GM21576 (cell line): ENCODE measurements around the gene MTG2.

ENCODE experiments used
- ATAC-seq: cut with Tn5 transposase; IDR thresholded peaks from one replicate; pipeline ENCODE4 v1.9.1; 2021; ENCODE audit warnings: mild to moderate bottlenecking, moderate library complexity; ENCODE audit not compliant: unreplicated experiment

The MTG2 gene

DNA sequence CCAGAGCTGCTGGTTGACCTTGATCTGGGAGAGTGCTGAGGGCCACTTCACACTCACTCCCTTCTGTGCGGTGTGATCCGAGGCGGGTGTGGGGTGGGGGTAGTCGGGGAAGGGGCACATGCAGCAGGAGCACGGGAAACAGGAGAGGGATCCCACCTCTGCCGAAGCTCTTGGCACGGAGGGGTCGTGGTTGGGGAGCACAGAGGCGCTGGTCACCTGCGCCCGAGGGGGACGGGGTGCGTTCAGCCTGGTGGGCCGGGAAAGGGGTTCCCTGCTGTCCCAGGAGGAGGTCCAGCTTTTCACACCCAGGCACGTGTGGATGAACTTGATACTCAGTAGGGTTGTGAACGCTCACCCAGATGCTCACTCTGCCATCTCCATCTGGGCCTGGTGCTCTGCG is 22.0 kb upstream of the MTG2 start:
- no peak for ATAC-seq

DNA sequence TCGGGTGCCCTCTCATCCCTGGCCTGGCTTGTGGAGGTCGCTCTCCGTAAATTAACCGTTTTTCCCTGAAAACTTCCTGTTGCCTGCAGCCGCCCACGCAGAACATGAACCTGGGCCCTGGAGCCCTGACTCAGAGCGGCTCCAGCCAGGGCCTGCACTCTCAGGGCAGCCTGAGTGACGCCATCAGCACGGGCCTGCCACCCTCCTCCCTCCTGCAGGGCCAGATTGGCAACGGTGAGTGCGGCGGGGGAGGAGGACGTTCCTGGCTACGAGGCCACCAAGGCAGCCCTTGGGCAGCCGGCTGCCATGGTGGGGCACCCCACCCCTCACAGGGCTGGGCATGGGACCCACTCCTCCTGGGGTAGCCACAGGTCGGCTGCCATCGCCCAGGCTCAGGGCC is 21.5 kb upstream of the MTG2 start:
- ATAC-seq = no peak

DNA sequence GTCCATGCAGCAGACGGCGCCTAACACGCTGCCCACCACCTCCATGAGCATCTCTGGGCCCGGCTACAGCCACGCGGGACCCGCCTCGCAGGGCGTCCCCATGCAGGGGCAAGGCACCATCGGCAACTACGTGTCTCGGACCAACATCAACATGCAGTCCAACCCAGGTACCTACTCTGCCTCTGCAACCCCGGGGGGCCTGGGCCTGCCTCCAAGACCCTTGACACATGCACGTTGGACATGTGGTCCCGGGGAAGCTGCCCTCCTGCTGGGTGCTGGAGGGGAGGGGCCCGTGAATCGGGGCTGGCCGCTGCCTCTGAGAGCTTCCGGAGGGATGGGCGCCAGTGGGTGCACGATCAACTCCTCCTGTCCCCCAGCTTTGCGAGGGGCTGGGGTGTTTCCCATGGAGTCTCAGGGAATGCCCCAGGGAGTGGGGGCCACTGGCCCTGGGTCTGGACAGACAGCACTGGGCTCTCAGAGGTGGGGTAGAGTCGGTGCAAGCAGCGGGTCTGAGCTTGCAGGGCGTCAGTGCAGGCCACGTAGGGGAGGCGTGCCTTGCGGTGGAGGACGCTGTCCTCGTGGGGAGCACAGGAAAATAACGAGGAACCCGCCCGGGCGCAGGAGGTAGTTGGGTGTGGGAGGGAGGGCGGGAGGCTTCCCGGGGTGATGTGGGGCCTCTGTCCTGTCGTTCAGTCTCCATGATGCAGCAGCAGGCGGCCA is 19.9 kb upstream of the MTG2 start:
- ATAC-seq = no peak

DNA sequence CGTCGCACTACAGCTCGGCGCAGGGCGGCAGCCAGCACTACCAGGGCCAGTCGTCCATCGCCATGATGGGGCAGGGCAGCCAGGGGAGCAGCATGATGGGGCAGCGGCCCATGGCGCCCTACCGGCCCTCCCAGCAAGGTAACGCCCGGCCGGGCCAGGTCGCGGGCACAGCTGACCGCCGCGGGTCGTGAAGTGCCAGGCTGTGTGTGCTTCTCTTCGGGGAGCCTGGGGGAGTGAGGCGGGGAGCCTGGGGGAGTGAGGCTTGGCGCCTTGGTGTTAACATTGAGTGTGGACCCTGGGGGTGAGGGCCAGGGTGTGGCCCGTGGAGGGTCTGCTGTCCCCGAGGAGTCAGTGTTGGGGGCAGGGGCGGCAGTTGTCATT is 19.4 kb upstream of the MTG2 start:
- ATAC-seq = no peak

DNA sequence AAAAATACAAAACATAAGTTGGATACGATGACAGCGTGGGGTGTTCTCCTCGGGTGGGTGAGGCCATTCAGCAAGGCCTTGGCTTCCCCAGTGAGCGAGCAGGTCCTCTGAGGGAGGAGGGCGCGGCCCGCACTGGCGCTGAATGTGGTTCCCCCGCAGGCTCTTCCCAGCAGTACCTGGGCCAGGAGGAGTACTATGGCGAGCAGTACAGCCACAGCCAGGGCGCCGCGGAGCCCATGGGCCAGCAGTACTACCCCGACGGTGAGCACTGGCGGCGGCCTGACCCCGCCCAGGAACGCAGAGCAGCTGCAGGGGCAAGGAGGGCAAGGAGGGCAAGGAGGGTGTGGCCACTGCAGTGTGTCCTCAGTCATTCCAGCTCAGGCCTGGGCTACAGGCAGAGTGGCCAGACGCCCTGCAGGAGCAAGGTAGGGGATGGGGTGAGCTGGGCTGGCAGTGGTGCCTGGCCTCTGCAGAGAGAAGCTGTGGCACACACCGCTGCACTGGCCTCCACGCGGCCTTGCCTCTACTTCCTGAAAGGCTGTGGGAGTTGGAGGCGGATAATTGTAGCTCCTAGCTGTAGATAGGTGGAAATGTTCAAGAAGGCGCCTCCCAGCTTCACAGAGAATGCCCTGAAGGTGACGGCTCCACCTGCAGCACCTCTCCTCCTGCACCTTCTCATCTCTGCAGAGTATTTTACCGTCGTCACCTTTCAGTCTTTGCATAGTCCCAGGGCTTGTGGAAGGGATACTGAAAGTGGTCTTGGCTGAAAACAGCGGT is 18.7 kb upstream of the MTG2 start:
- no peak for ATAC-seq

DNA sequence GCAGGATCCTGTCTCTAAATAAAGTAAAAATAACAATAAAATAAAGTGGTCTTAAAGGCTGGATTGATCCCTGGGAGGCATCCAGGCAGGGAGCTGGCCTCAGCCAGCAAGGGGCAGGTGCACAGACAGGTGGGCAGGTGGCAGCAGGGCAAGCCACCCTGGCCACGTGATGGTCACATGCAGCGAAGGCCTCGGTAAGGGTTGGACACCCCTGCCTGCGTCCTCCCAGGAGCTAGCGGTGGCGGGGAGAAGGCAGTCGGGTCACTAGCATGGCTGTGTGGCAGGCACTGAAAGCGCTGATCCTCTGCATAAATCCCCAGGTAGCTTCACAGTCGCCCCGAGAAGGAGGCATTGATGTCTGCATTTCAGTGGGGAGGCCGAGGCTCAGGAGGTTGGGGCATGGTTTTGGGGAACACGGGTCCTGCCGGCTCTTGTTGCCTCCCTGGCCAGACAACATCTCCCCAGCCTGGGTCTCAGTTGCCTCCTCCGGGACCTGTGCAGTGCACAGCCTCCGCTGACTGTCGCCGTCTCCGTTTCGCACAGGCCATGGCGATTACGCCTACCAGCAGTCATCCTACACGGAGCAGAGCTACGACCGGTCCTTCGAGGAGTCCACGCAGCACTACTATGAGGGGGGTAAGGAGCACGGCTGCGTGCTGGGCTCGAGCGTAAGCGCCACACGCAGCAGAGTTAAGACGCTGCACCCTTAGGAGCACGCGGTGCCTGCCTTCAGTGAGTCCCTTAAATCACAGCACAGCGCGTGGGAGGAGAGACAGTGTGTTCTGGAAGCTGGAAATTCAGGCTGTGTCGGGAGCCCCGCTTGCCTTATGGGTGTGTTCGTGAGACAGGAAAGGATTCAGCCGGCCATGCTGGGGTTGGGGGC is 17.7 kb upstream of the MTG2 start:
- ATAC-seq = no peak

DNA sequence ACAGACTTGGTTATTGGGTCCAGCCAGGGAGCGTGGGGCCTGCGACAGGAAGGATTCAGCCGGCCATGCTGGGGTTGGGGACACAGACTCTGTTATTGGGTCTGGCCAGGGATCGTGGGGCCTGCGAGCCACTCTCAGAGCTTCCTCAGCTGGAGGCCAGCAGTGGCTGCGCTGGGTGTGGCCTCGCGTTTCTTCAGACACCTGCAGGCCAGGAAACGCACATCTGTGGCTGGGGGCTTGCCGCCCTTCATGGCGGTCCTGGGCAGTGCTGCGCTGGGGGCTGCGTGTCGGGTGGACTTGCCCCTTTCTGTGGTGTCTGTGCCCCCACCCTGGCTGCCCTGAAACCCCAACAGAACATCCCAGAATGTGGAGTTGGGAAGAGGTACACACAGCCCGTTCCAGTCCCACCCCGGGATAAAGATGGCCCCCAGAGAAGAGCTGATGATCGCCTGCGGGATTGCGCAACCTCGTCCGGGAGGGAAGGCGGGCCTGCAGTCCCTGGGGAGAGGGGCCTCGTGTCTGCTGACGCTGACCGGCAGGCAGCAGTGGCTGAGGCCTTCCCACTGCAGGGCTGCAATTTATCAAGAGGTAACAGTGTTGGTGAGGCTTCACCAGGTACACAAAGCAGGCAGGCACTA is 16.9 kb upstream of the MTG2 start:
- no peak for ATAC-seq

DNA sequence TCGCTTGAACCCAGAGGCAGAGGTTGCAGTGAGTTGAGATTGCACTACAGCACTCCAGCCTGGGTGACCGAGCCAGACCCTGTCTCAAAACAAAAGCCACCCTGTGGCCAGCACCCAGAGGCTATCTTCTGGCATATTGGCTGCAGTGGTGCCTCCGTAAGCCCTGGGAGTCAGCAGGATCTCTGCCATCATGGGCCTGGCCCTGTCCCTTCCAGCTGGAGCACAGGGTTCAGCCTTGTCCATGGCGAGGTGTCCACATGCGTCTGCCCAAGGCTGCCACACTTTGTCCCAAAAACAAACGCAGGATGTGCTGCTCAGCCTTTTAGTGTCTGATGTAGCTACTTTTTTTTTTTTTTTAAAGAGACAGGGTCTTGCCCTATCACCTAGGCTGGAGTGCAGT is 15.4 kb upstream of the MTG2 start:
- ATAC-seq = no peak

DNA sequence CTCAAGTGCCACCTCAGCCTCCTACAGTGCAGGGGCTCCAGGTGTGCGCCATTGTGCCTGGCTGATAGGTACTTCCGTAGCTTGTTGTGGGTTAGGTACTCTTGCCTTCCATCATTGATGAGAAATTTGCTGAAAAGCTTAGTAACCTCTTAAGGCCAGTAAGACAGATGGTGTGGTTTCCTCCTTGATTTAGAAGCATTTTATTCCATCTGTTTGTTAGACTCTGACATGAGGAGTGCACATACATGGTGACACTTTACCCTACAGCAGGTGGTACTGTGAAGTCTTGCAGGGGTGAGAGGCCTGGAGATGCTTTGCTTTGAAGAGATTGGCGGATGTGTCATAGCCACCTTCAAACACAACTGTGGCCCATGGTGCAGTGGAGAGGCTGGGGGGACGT is 14.8 kb upstream of the MTG2 start:
- no peak for ATAC-seq

DNA sequence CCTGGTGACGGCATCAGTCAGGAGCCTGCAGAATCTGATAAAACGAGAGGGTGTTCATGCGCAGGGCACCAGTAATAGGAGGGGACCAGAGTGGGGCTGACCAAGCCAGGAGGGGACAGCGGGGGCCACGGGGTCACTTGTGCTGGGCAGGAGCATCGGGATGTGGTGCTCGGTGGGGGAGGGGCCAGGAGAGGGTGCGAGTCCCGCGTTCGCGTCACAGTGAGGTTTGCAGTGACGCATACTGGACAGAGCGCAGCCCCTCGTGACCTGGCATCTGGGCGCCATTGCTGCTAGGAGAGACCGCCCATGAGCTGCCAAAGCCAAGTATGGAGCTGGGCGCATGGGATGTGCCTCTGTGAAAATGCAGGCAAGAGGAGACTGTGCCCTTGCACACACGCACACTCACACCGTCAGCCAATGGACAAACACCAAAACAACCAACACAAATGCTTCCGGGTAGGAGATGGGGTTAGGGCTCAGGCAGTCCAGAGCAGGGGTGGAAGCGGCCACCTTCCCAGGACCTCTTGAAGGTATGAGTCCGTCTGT is 13.9 kb upstream of the MTG2 start:
- ATAC-seq = no peak

DNA sequence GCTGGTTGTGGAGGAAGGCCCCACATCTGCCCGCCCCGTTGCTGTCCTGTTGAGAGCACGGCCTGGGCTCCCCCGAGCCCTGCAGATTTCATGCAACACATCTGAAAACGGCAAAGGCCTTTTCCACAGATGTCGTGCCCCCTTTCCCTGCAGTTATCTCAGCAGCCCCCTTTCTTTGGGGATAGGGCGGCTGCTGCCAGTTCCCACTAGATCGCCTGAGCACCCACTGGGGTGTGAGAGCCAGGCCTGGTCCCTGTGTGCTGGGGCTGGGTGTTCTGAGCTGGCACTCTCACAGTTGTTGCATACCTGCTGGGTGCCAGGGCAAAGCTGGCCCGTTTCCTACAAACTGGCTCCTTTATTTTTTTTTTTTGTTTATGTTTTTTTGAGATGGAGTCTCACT is 12.3 kb upstream of the MTG2 start:
- no peak for ATAC-seq

DNA sequence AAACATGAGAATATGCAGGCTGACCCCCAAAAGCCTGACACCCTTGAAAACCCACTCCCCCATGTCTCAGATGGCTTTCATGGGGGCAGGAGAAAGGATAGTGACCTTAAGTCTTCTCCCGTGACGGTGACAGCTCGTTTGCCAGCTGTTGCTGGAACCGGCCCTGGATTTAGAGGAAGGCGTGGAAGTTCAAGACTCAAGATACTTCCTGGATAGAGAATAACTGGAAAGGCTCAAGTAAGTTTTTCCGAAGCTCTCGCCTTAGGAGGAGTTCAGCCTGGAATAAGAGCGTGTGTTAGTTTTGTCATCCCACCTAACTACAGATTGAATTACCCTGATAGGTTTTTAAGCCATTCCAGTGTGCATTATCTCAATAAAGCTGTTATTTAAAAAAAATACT is 11.6 kb upstream of the MTG2 start:
- ATAC-seq = no peak

DNA sequence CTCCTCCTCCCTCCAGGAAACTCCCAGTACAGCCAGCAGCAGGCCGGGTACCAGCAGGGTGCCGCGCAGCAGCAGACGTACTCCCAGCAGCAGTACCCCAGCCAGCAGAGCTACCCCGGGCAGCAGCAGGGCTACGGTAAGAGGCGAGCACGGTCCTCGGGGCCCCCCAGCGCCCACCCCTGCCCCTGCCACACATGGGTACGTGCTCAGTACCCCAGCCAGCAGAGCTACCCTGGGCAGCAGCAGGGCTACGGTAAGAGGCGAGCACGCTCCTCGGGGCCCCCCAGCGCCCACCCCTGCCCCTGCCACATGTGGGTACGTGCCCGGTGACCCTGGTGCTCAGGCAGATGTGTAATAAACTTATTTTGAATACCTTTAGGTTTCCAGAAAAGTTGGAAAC is 10.2 kb upstream of the MTG2 start:
- ATAC-seq = no peak

DNA sequence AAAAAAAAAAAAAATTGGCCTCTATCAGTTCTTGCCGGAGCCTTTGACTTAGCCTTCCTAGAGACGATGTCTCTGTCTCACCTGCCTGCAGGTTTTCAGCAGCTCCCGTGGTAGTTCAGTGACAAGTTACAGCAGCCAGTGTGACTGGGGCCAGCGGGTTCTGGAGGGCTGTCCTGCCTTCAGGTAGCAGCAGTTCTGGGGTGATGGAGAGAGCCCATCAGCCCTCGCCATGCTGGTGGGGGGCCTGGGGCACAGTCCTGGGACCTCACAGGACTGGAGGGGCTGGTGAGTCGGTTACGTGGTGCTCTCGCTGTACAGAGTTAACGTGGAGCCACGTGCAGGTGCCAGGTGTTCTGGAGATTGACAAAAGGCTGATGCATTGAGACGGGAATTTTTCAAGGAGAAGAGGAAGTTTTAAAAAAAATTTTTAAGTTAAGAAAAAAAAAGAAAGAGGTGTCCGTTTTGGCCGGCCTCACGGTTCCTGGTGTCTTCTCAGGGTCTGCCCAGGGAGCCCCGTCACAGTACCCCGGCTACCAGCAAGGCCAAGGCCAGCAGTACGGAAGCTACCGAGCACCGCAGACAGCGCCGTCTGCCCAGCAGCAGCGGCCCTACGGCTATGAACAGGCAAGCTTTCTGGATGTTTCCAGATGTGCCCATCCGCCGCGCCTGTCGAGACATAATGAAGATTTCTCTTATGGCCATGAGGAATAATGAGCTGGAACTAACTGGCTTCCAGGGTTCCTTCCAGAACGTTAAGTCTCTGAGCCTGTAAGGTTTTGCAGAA is 8.6 kb upstream of the MTG2 start:
- ATAC-seq = no peak

DNA sequence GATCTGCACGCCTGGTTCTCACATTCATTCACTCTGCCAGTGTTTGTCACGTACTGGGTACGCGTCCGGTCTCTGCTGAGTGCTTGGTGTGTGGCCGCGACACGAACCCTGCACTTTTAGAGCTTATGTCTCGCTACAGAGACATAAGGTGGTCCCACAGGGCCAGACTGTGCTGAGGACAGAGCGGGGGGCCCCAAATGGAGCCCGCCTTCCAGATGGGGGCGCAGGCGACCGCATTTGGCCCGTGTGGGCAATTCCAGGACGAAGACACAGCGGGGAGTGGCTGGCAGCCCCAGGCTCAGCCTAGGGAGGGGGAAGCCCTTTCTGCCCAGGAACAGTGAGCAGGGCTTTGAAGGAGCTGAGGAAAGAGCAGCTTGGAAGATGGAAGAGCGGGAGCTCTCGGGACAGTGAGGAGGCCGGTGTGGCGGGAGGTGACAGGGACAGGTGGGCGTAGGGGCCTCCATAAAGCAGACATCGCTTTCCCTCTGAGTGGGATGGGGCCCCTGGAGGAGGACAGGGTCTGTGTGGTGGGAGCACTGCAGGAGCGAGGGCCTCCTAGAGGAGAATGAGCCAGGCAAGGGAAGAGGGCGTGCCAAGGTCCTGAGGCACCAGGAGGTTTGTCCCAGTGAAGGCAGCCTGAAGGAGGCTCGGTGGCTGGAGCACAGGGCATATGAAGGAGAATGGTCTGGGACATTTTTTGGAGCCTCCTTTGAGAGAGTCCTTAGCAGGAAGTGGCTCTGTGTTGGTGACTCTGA is 7.8 kb upstream of the MTG2 start:
- ATAC-seq = no peak

DNA sequence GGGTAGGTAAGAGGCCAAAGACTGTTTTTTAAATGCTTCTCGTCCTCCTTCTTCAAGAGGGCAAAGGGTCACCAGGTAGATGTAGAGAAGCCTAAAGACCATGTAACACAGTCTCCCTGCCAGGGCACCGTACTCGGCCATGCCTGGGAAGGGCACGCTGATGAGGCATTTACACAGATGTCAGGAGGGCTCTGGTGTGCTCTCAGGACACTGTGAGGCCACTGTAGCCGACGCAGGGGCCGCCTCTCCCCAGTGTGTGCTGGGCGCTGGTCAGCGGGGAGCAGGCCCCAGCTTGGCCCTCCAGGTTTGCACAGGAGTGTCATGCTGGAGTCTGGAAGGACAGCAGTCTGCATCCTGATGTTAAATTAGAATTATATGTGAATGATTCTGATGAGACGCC is 7.1 kb upstream of the MTG2 start:
- ATAC-seq = no peak

DNA sequence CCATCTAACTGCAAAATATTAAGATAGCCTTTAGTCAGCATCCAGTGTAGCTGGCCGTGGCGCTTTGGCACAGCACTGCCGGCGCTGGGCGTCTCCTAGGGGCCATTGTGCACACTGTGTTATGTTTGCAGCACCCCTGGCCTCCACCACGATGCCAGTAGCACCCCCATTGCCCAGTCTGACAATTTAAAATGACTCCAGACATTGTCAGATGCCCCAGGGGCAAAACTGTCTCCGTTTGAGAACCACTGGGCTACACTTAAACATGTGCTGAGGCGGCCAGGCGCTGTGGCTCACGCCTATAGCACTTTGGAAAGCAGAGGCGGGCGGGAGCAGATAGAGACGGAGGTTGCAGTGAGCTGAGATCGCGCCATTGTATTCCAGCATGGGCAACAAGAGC is 6.0 kb upstream of the MTG2 start:
- ATAC-seq = no peak

DNA sequence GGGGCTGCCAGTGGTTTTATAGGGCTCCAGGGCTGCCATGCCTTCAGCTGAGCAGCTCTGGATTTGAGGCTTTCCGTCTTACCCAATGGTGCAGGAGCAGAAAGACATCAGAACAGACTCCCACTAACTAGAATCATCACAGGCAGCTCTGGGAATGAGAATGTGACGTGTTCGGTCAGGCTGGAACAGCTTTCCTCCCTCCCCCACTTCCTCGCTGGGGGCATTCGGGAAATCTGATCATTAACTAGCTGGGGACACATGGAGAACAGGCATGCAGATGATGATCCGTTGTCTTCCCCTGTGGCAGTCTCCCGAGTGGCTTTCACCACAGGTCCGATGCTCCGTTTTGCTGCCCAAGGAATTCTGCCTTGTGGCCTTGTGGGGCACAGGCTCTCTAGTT is 5.5 kb upstream of the MTG2 start:
- no peak for ATAC-seq

DNA sequence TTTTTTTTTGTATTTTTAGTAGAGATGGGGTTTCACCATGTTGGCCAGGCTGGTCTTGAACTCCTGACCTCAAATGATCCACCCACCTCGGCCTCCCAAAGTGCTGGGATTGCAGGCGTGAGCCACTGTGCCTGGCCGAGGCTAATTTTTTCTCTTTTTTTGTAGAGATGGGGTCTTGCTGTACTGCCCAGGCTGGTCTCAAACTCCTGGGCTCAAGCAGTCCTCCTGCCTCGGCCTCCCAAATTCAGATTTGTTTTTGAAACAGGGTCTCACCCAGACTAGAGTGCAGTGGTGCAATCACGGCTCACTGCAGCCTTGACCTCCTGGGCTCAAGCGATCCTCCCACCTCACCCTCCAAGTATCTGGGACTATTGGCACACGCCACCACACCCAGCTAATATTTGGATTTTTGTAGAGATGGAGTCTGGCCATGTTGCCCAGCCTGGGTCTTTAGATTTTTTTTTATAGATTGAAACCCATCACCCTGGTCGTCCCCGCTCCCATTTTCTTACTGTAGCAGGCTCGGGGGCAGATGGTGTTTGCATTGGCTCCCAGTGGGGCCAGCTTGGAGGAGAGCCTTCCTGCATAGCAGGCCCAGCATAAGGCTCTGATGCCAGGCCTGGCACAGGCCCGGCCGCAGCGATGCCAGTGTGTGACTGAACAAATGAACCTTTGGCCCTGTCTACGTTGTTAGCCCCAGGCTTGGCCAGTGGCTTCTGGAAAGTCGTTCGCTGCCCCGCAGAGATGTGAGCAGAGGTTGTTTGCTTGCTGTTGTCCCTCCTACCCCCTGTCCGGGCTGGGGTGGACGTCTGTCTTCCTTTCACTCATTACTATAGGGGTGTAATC is 4.3 kb upstream of the MTG2 start:
- ATAC-seq = no peak
